GM12878 (cell line): ENCODE results near the gene MNAT1. TPM values are rescaled to one million over a fixed set of nuclear protein-coding genes. Genes with fewer than 3 reads are reported as not detected.

Source experiments
- ATAC-seq: fragments of 200-7000 bp; cut with Tn5 transposase; 3 replicates; pipeline ENCODE4 v1.9.1; 2020; ENCODE audit warnings: mild to moderate bottlenecking, moderate library complexity
- BruUV-seq: library from RNA; stranded (reverse); fragments of 400-500 nt; replicated peaks from 2 replicates; lab custom pipeline; 2021; lab: Mats Ljungman, UMichigan
- CTCF ChIA-PET: fragments of 300-600 bp; sonication (Branson Sonifier 250); formaldehyde crosslinking; extraction: SDS; loops from one replicate; lab custom pipeline; 2021; ENCODE audit warnings: inconsistent platforms; lab: Yijun Ruan, JAX
- POLR2A ChIA-PET: fragments of 350-600 bp; formaldehyde crosslinking; extraction: SDS; loops from one replicate; lab custom pipeline; 2021; ENCODE audit warnings: inconsistent platforms; lab: Charles Lee
- RAD21 ChIA-PET: fragments of 300-600 bp; sonication (Branson Sonifier 250); formaldehyde crosslinking; loops from one replicate; lab custom pipeline; 2023; ENCODE audit warnings: antibody characterized with exemption; ENCODE audit not compliant: unreplicated experiment; lab: Charles Lee
- SMC1A ChIA-PET: fragments of 300-600 bp; sonication (Branson Sonifier 250); formaldehyde crosslinking; loops from one replicate; lab custom pipeline; 2023; ENCODE audit not compliant: unreplicated experiment, uncharacterized antibody; lab: Charles Lee
- DNase-seq: peaks from one replicate; pipeline ENCODE4 v3.0.0-alpha.2; 2011; ENCODE audit warnings: low read depth, low spot score
- FAIRE-seq: peaks from 3 replicates; lab custom pipeline; 2011; peaks lifted over from hg19 to GRCh38; lab: Jason Lieb, UNC
- H2AFZ ChIP-seq: 2 replicates; pipeline ENCODE4 v1.6.0; 2011; ENCODE audit warnings: low read depth, low read length, control low read depth; ENCODE audit not compliant: control insufficient read depth
- H3K27ac ChIP-seq: 2 replicates; pipeline ENCODE4 v1.5.1; 2011; ENCODE audit warnings: control low read depth; ENCODE audit not compliant: control insufficient read depth, insufficient read depth
- H3K27me3 ChIP-seq, 2 experiments: replicated peaks in 1 of 2; 2 replicates each; pipeline versions ENCODE4 v1.6.0 to v1.6.1; 2011; ENCODE audit warnings: low read length in 1 of 2; ENCODE audit not compliant: control insufficient read depth in 2 of 2, insufficient read depth in 2 of 2
- H3K36me3 ChIP-seq, 2 experiments: 2 replicates each; pipeline ENCODE4 v1.5.1; 2011; ENCODE audit warnings: low read length in 1 of 2; ENCODE audit not compliant: control insufficient read depth in 2 of 2, insufficient read depth in 2 of 2
- H3K4me1 ChIP-seq: 2 replicates; pipeline ENCODE4 v1.6.1; 2011; ENCODE audit warnings: mild to moderate bottlenecking, low read length, moderate library complexity, mixed read lengths; ENCODE audit not compliant: control insufficient read depth, insufficient read depth
- H3K4me2 ChIP-seq: 2 replicates; pipeline ENCODE4 v1.6.0; 2011; ENCODE audit warnings: control low read depth; ENCODE audit not compliant: control insufficient read depth, insufficient read depth
- H3K4me3 ChIP-seq: fragments of 200-600 bp; sonication (generic); 2 replicates; pipeline ENCODE4 v1.5.1; 2016
- H3K79me2 ChIP-seq: 2 replicates; pipeline ENCODE4 v1.6.0; 2011; ENCODE audit warnings: low read length; ENCODE audit not compliant: control insufficient read depth, insufficient read depth
- H3K9ac ChIP-seq: 2 replicates; pipeline ENCODE4 v1.8.0; 2011; ENCODE audit warnings: low read length, control low read depth, mixed read lengths; ENCODE audit not compliant: control insufficient read depth, insufficient read depth
- H3K9me3 ChIP-seq: replicated peaks from 3 replicates; pipeline ENCODE4 v1.5.1; 2011; ENCODE audit warnings: mild to moderate bottlenecking, low read length; ENCODE audit not compliant: control insufficient read depth, insufficient read depth
- H4K20me1 ChIP-seq: 2 replicates; pipeline ENCODE4 v1.6.0; 2011; ENCODE audit not compliant: control insufficient read depth, insufficient read depth
- CEBPZ ChIP-seq: fragments of 150-350 bp; IDR thresholded peaks from 2 replicates; pipeline ENCODE4 v1.6.1; 2016; ENCODE audit warnings: low read depth, low read length
- EED ChIP-seq: sonication (generic); IDR thresholded peaks from 2 replicates; pipeline ENCODE4 v1.6.1; 2016; ENCODE audit warnings: antibody characterized with exemption, low read depth
- GABPA ChIP-seq: IDR thresholded peaks from 2 replicates; pipeline ENCODE4 v1.6.1; 2014; ENCODE audit warnings: antibody characterized with exemption, low read depth, mild to moderate bottlenecking, inconsistent platforms
- JUNB ChIP-seq: IDR thresholded peaks from 2 replicates; pipeline ENCODE4 v1.6.1; 2016; ENCODE audit warnings: antibody characterized with exemption, mild to moderate bottlenecking
- MTA3 ChIP-seq: IDR thresholded peaks from 2 replicates; pipeline ENCODE4 v1.6.1; 2012; ENCODE audit warnings: low read length, inconsistent platforms, borderline replicate concordance
- PML ChIP-seq: IDR thresholded peaks from 2 replicates; pipeline ENCODE4 v1.6.1; 2012; ENCODE audit warnings: low read length, inconsistent platforms
- RB1 ChIP-seq: fragments of 450-650 bp; formaldehyde crosslinking; IDR thresholded peaks from 2 replicates; pipeline ENCODE4 v1.6.1; 2017; ENCODE audit warnings: mild to moderate bottlenecking, borderline replicate concordance
- REST ChIP-seq: IDR thresholded peaks from 2 replicates; pipeline ENCODE4 v1.6.1; 2012; ENCODE audit warnings: mild to moderate bottlenecking, low read depth, low read length
- SP1 ChIP-seq: IDR thresholded peaks from one replicate; pipeline ENCODE4 v1.6.1; 2011; ENCODE audit warnings: low read depth, low read length
- STAT3 ChIP-seq: IDR thresholded peaks from 2 replicates; pipeline ENCODE4 v1.6.1; 2011; ENCODE audit warnings: low read depth, low read length, improper control_type of control experiment
- TCF3 ChIP-seq: IDR thresholded peaks from 2 replicates; pipeline ENCODE4 v1.6.1; 2012; ENCODE audit warnings: low read depth, mild to moderate bottlenecking, low read length, borderline replicate concordance; ENCODE audit not compliant: insufficient read depth
- YY1 ChIP-seq: IDR thresholded peaks from 2 replicates; pipeline ENCODE4 v1.6.1; 2011; ENCODE audit warnings: low read depth, mild to moderate bottlenecking, low read length
- ZBED1 ChIP-seq: IDR thresholded peaks from 2 replicates; pipeline ENCODE4 v1.6.1; 2016; ENCODE audit warnings: borderline replicate concordance
- ZNF274 ChIP-seq: IDR thresholded peaks from one replicate; pipeline ENCODE4 v1.8.0; 2011; ENCODE audit not compliant: insufficient read length, insufficient read depth
- ZNF384 ChIP-seq: IDR thresholded peaks from 2 replicates; pipeline ENCODE4 v1.6.1; 2012; ENCODE audit warnings: low read depth, mild to moderate bottlenecking, low read length, improper control_type of control experiment, borderline replicate concordance
- ZZZ3 ChIP-seq: IDR thresholded peaks from 2 replicates; pipeline ENCODE4 v1.6.1; 2011; ENCODE audit warnings: low read depth; ENCODE audit not compliant: control insufficient read depth, insufficient read length
- WGBS: methylation state at CpG from one replicate; pipeline ENCODE4 v1.1.6; 2016; ENCODE audit warnings: low lambda C conversion rate; ENCODE audit not compliant: insufficient replicate concordance, insufficient coverage; ENCODE audit errors: missing lambda C conversion rate; 5-methylcytosine and 5-hydroxymethylcytosine counted together
- in situ Hi-C: fragments of 300-500 bp; cut with MboI; formaldehyde crosslinking; loops from 9 replicates; pipeline ENCODE4 v1.14.3; 2018; ENCODE audit warnings: mixed read lengths
- intact Hi-C: fragments of 100-400 bp; cut with micrococcal nuclease; formaldehyde crosslinking; loops from one replicate; pipeline ENCODE4 v1.14.2; 2022; ENCODE audit not compliant: unreplicated experiment
- polyA plus RNA-seq, 11 experiments: library from polyadenylated mRNA; depleted of rRNA in 4 of 11; unstranded in 6 of 11; stranded (reverse) in 5 of 11; fragments of >200 nt; fragmentation: Nextera tagmentation in 4 of 11; fragmentation: Illumina TruSeq in 1 of 11; extraction: Ambion mirVana in 4 of 11; extraction: Trizol in 1 of 11; gene quantifications; 1 replicate in 1 of 11; 2 replicates in 10 of 11; pipeline versions ENCODE4 v1.2.1 to v1.2.3, GENCODE V29; 2011 to 2016; ENCODE audit warnings: inconsistent platforms in 2 of 11, missing spikeins in 2 of 11, low read depth in 1 of 11
- total RNA-seq, 4 experiments: library from RNA; depleted of rRNA in 3 of 4; stranded (reverse); fragments of >200 nt in 3 of 4; fragmentation: Illumina TruSeq in 1 of 4; extraction: Trizol in 1 of 4; gene quantifications; 2 replicates each; pipeline versions ENCODE4 v1.2.1 to v1.2.3, GENCODE V29; 2013 to 2021
- TF ChIP-seq, protein P1 (sequence below): fragments of 450-650 bp; IDR thresholded peaks from 2 replicates; pipeline ENCODE4 v1.6.1; 2014; ENCODE audit warnings: mild to moderate bottlenecking

Gene MNAT1
- total and polyA plus RNA-seq, 10 of the 15 experiments (the other 5 are each of a cell fraction or from before 2014, with no cell fraction given), result 26.5 to 67.4 (median 40.8) TPM

- TF ChIP-seq CEBPZ (no peak), STAT3 (no peak), ZNF384 (no peak), TCF3 (no peak)
Measured at GRCh38 chr14:60972295-60972694, 237.7 kb downstream of the MNAT1 start (continued).

DNA sequence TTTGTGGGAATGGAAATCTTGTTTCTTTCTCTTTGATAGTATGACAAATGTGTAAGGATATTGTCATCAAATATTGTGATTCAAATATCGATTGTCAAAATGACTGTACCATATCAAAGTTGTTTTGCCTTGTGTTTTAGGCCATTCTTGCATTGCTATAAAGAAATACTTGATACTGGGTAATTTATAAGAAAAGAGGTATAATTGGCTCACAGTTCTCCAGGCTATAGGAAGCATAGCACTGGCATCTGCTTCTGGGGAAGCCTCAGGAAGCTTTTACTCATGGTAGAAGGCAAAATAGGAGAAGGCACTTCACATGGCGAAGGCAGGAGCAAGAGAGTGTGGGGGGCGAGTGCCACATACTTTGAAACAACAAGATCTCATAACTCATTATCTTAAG, 238.5 kb downstream of the MNAT1 start:
- DNase-seq (no peak), FAIRE-seq (no peak), ATAC-seq (no peak)
- Histone ChIP-seq H4K20me1 (no peaks in the 10 kb centered on the region), H3K9ac (no peak overlapping the region), H3K9me3 (no peaks in the 10 kb centered on the region), H3K4me1 (no peaks in the 10 kb centered on the region), H3K4me3 (no peak overlapping the region), H3K27ac (no peak overlapping the region), H3K36me3 (peaks cover 0 to 2% of the 10 kb centered on the region in 2 experiments; a peak in 1 of 4 replicates), H2AFZ (no peak overlapping the region), H3K4me2 (no peak overlapping the region), H3K79me2 (no peaks in the 10 kb centered on the region), H3K27me3 (no peaks in the 10 kb centered on the region)
- ChIA-PET CTCF (no interaction called here), POLR2A (no interaction called here), SMC1A (no interaction called here), RAD21 (no interaction called here)
- WGBS, result 96% methylated on average over 3 of the region's 3 CpGs
- in situ Hi-C loops (no loop called here), intact Hi-C loops (no loop called here)
- BruUV-seq, result no TSS peak
- TF ChIP-seq ZNF274, result no peak
- no peak for TF ChIP-seq EED
- no peak for TF ChIP-seq GABPA
- no peak for TF ChIP-seq ZZZ3
- no peak for TF ChIP-seq YY1
- TF ChIP-seq ZBED1, result no peak
- TF ChIP-seq MTA3, result no peak
- TF ChIP-seq SP1, result no peak
- TF ChIP-seq, protein P1, sequence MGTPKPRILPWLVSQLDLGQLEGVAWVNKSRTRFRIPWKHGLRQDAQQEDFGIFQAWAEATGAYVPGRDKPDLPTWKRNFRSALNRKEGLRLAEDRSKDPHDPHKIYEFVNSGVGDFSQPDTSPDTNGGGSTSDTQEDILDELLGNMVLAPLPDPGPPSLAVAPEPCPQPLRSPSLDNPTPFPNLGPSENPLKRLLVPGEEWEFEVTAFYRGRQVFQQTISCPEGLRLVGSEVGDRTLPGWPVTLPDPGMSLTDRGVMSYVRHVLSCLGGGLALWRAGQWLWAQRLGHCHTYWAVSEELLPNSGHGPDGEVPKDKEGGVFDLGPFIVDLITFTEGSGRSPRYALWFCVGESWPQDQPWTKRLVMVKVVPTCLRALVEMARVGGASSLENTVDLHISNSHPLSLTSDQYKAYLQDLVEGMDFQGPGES, result no peak
- no peak for TF ChIP-seq PML
- TF ChIP-seq RB1, result no peak
- TF ChIP-seq REST, result no peak
- TF ChIP-seq JUNB, result no peak
